ENCODE results near the gene PROM2. TPM values are rescaled to one million over a fixed set of nuclear protein-coding genes. Genes with fewer than 3 reads are reported as not detected.

The PROM2 gene
- total and polyA plus RNA-seq, 10 of the 15 experiments (the other 5 are each of a cell fraction or from before 2014, with no cell fraction given) = 0.01 to 0.04 TPM; not detected in 8

DNA sequence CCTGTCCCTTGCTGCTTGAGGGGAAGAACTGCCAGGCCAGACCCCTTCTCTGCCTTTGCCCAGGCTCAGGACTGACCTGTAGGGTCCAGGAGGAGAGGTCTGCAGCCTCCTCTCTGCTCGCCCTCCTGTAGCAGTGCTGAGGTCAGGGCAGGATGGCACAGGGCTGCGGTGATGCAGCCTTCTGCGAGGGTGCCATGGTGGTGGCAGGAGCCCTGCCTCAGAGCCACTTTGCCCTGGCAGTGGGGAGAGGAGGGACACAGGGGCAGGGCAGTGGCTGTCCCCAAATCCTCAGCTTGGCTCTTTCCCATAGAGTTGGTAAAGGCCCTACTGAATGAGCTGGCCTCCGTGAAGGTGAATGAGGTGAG, 884 bp downstream of the PROM2 start:
- H3K79me2 ChIP-seq (ENCODE audit: control insufficient read depth, insufficient read depth, low read length) = no peaks in the 10 kb centered on the region
- H4K20me1 ChIP-seq (ENCODE audit: control insufficient read depth, insufficient read depth) = no peaks in the 10 kb centered on the region
- BruUV-seq (replicated peaks) = no TSS peak
- no peak overlapping the region for H3K9ac ChIP-seq (ENCODE audit: control insufficient read depth, insufficient read depth, low read length)
- no peak overlapping the region for H2AFZ ChIP-seq (ENCODE audit: control insufficient read depth, low read depth, low read length)
- CTCF ChIA-PET = no interaction called here
- RAD21 ChIA-PET (ENCODE audit: unreplicated experiment) = no interaction called here
- in situ Hi-C loops (cut with MboI) = no loop called here
- POLR2A ChIA-PET = no interaction called here
- intact Hi-C loops (cut with micrococcal nuclease; ENCODE audit: unreplicated experiment) = no loop called here
- SMC1A ChIA-PET (ENCODE audit: uncharacterized antibody, unreplicated experiment) = no interaction called here
- no peak overlapping the region for H3K4me3 ChIP-seq
- DNase-seq (ENCODE audit: low read depth, low spot score) (no peak), FAIRE-seq (no peak), ATAC-seq (no peak)
- H3K9me3 ChIP-seq (replicated peaks; ENCODE audit: control insufficient read depth, insufficient read depth, low read length) = no peaks in the 10 kb centered on the region
- H3K4me1 ChIP-seq (ENCODE audit: control insufficient read depth, insufficient read depth, low read length) = no peaks in the 10 kb centered on the region
- 47% methylated on average over 4 of the region's 4 CpGs for WGBS (ENCODE audit: insufficient coverage, insufficient replicate concordance, low lambda C conversion rate, missing lambda C conversion rate)
- H3K27me3 ChIP-seq (replicated peaks in 1 of 2; ENCODE audit: control insufficient read depth in 2 of 2, insufficient read depth in 2 of 2, low read length in 1 of 2) = no peaks in the 10 kb centered on the region
- no peak overlapping the region for H3K27ac ChIP-seq (ENCODE audit: control insufficient read depth, insufficient read depth)
- no peaks in the 10 kb centered on the region for H3K36me3 ChIP-seq (ENCODE audit: control insufficient read depth in 2 of 2, insufficient read depth in 2 of 2, low read length in 1 of 2)
- TF ChIP-seq, protein P1, sequence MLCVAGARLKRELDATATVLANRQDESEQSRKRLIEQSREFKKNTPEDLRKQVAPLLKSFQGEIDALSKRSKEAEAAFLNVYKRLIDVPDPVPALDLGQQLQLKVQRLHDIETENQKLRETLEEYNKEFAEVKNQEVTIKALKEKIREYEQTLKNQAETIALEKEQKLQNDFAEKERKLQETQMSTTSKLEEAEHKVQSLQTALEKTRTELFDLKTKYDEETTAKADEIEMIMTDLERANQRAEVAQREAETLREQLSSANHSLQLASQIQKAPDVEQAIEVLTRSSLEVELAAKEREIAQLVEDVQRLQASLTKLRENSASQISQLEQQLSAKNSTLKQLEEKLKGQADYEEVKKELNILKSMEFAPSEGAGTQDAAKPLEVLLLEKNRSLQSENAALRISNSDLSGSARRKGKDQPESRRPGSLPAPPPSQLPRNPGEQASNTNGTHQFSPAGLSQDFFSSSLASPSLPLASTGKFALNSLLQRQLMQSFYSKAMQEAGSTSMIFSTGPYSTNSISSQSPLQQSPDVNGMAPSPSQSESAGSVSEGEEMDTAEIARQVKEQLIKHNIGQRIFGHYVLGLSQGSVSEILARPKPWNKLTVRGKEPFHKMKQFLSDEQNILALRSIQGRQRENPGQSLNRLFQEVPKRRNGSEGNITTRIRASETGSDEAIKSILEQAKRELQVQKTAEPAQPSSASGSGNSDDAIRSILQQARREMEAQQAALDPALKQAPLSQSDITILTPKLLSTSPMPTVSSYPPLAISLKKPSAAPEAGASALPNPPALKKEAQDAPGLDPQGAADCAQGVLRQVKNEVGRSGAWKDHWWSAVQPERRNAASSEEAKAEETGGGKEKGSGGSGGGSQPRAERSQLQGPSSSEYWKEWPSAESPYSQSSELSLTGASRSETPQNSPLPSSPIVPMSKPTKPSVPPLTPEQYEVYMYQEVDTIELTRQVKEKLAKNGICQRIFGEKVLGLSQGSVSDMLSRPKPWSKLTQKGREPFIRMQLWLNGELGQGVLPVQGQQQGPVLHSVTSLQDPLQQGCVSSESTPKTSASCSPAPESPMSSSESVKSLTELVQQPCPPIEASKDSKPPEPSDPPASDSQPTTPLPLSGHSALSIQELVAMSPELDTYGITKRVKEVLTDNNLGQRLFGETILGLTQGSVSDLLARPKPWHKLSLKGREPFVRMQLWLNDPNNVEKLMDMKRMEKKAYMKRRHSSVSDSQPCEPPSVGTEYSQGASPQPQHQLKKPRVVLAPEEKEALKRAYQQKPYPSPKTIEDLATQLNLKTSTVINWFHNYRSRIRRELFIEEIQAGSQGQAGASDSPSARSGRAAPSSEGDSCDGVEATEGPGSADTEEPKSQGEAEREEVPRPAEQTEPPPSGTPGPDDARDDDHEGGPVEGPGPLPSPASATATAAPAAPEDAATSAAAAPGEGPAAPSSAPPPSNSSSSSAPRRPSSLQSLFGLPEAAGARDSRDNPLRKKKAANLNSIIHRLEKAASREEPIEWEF (IDR thresholded peaks at IDR 0.05; ENCODE audit: insufficient replicate concordance, low read depth, low read length) = no peak
- TF ChIP-seq HDAC2 (IDR thresholded peaks at IDR 0.05) (no peak), RELB (IDR thresholded peaks at IDR 0.05; ENCODE audit: low read depth) (no peak), PRDM15 (CRISPR knock-in tag; IDR thresholded peaks at IDR 0.05) (no peak), PML (IDR thresholded peaks at IDR 0.05; ENCODE audit: low read length) (no peak), CBX5 (IDR thresholded peaks at IDR 0.05; ENCODE audit: low read depth) (no peak), SUZ12 (IDR thresholded peaks at IDR 0.05; ENCODE audit: unreplicated experiment) (no peak)
- TF ChIP-seq, protein P2, sequence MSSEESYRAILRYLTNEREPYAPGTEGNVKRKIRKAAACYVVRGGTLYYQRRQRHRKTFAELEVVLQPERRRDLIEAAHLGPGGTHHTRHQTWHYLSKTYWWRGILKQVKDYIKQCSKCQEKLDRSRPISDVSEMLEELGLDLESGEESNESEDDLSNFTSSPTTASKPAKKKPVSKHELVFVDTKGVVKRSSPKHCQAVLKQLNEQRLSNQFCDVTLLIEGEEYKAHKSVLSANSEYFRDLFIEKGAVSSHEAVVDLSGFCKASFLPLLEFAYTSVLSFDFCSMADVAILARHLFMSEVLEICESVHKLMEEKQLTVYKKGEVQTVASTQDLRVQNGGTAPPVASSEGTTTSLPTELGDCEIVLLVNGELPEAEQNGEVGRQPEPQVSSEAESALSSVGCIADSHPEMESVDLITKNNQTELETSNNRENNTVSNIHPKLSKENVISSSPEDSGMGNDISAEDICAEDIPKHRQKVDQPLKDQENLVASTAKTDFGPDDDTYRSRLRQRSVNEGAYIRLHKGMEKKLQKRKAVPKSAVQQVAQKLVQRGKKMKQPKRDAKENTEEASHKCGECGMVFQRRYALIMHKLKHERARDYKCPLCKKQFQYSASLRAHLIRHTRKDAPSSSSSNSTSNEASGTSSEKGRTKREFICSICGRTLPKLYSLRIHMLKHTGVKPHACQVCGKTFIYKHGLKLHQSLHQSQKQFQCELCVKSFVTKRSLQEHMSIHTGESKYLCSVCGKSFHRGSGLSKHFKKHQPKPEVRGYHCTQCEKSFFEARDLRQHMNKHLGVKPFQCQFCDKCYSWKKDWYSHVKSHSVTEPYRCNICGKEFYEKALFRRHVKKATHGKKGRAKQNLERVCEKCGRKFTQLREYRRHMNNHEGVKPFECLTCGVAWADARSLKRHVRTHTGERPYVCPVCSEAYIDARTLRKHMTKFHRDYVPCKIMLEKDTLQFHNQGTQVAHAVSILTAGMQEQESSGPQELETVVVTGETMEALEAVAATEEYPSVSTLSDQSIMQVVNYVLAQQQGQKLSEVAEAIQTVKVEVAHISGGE (CRISPR knock-in tag; IDR thresholded peaks at IDR 0.05) = no peak
- no peak overlapping the region for H3K4me2 ChIP-seq (ENCODE audit: control insufficient read depth, insufficient read depth)
